ENCODE results near the gene UMAD1. TPM values are rescaled to one million over a fixed set of nuclear protein-coding genes. Genes with fewer than 3 reads are reported as not detected.

UMAD1 gene
- total and polyA plus RNA-seq, 4 donors: 7.7 to 19.2 (median 12.2) TPM

- ATAC-seq (ENCODE audit: insufficient read depth, low FRiP score): no peak
- H3K9me3 ChIP-seq (ENCODE audit: control insufficient read depth in 4 of 4, insufficient read depth in 3 of 4, low read length in 3 of 4): no peaks in the 10 kb centered on the region
- peaks cover 0 to 7% (median 3%) of the 10 kb centered on the region in 5 donors for H3K4me1 ChIP-seq (ENCODE audit: control insufficient read depth in 5 of 5, insufficient read depth in 5 of 5, low read length in 5 of 5)
- peaks cover 0 to 4% (median 0%) of the 10 kb centered on the region in 3 donors for H3K27me3 ChIP-seq (ENCODE audit: control insufficient read depth in 3 of 3, insufficient read depth in 3 of 3, low read length in 2 of 3)
- DNase-seq: no peak
- no peak overlapping the region for H3K9ac ChIP-seq (ENCODE audit: insufficient read depth in 1 of 2, low read length in 2 of 2)
- H3K4me3 ChIP-seq: no peak overlapping the region
- peaks cover 0 to 2% (median 0%) of the 10 kb centered on the region in 4 donors for H3K36me3 ChIP-seq (ENCODE audit: control insufficient read depth in 4 of 4, insufficient read depth in 4 of 4, low read length in 4 of 4)
- 97% methylated on average over 2 of the region's 2 CpGs for WGBS, 2 donors
- H3K27ac ChIP-seq (ENCODE audit: low read depth in 1 of 2, low read length in 1 of 2): no peak overlapping the region
- no peak for TF ChIP-seq CTCF (IDR thresholded peaks at IDR 0.05; ENCODE audit: control extremely low read depth, extremely low read depth)
Observed at GRCh38 chr7:7740037-7740355, 99.4 kb downstream of the UMAD1 start.

- ATAC-seq (ENCODE audit: insufficient read depth, low FRiP score): no peak
- WGBS, 2 donors: 97 to 98% methylated on average over 12 of the region's 12 CpGs
- Histone ChIP-seq H3K9me3 (ENCODE audit: control insufficient read depth in 4 of 4, insufficient read depth in 3 of 4, low read length in 3 of 4) (no peaks in the 10 kb centered on the region), H3K9ac (ENCODE audit: insufficient read depth in 1 of 2, low read length in 2 of 2) (no peak overlapping the region), H3K4me3 (no peak overlapping the region), H3K4me1 (ENCODE audit: control insufficient read depth in 5 of 5, insufficient read depth in 5 of 5, low read length in 5 of 5) (peaks cover 0 to 18% (median 4%) of the 10 kb centered on the region in 5 donors), H3K27ac (ENCODE audit: low read depth in 1 of 2, low read length in 1 of 2) (no peak overlapping the region), H3K27me3 (ENCODE audit: control insufficient read depth in 3 of 3, insufficient read depth in 3 of 3, low read length in 2 of 3) (peaks cover 0 to 1% (median 0%) of the 10 kb centered on the region in 3 donors), H3K36me3 (ENCODE audit: control insufficient read depth in 4 of 4, insufficient read depth in 4 of 4, low read length in 4 of 4) (peaks cover 0 to 2% (median 0%) of the 10 kb centered on the region in 4 donors)
- TF ChIP-seq CTCF (IDR thresholded peaks at IDR 0.05; ENCODE audit: control extremely low read depth, extremely low read depth): no peak
- DNase-seq: no peak
Observed at GRCh38 chr7:7742223-7742622, 101.7 kb downstream of the UMAD1 start.

GRCh38 chr7:7745258-7745657 is 104.7 kb downstream of the UMAD1 start:
- no peaks in the 10 kb centered on the region for H3K27me3 ChIP-seq (ENCODE audit: control insufficient read depth in 3 of 3, insufficient read depth in 3 of 3, low read length in 2 of 3)
- 73 to 80% methylated on average over 4 of the region's 4 CpGs for WGBS, 2 donors
- no peaks in the 10 kb centered on the region for H3K9me3 ChIP-seq (ENCODE audit: control insufficient read depth in 4 of 4, insufficient read depth in 3 of 4, low read length in 3 of 4)
- H3K4me3 ChIP-seq: no peak overlapping the region
- no peaks in the 10 kb centered on the region for H3K36me3 ChIP-seq (ENCODE audit: control insufficient read depth in 4 of 4, insufficient read depth in 4 of 4, low read length in 4 of 4)
- H3K9ac ChIP-seq (ENCODE audit: insufficient read depth in 1 of 2, low read length in 2 of 2): no peak overlapping the region
- no peak overlapping the region for H3K27ac ChIP-seq (ENCODE audit: low read depth in 1 of 2, low read length in 1 of 2)
- no peak for ATAC-seq (ENCODE audit: insufficient read depth, low FRiP score)
- DNase-seq: no peak
- peaks cover 0 to 16% (median 0%) of the 10 kb centered on the region in 5 donors for H3K4me1 ChIP-seq (ENCODE audit: control insufficient read depth in 5 of 5, insufficient read depth in 5 of 5, low read length in 5 of 5)
- no peak for TF ChIP-seq CTCF (IDR thresholded peaks at IDR 0.05; ENCODE audit: control extremely low read depth, extremely low read depth)

- WGBS, 2 donors: 94 to 96% methylated on average over 4 of the region's 4 CpGs
Observed at GRCh38 chr7:7745966-7746365, 105.4 kb downstream of the UMAD1 start.

More at GRCh38 chr7:7745966-7746365, 105.4 kb downstream of the UMAD1 start:
- Histone ChIP-seq H3K4me1 (ENCODE audit: control insufficient read depth in 5 of 5, insufficient read depth in 5 of 5, low read length in 5 of 5) (peaks cover 0 to 16% (median 0%) of the 10 kb centered on the region in 5 donors), H3K9me3 (ENCODE audit: control insufficient read depth in 4 of 4, insufficient read depth in 3 of 4, low read length in 3 of 4) (no peaks in the 10 kb centered on the region), H3K27ac (ENCODE audit: low read depth in 1 of 2, low read length in 1 of 2) (no peak overlapping the region), H3K4me3 (no peak overlapping the region), H3K27me3 (ENCODE audit: control insufficient read depth in 3 of 3, insufficient read depth in 3 of 3, low read length in 2 of 3) (no peaks in the 10 kb centered on the region), H3K9ac (ENCODE audit: insufficient read depth in 1 of 2, low read length in 2 of 2) (no peak overlapping the region), H3K36me3 (ENCODE audit: control insufficient read depth in 4 of 4, insufficient read depth in 4 of 4, low read length in 4 of 4) (no peaks in the 10 kb centered on the region)
- TF ChIP-seq CTCF (IDR thresholded peaks at IDR 0.05; ENCODE audit: control extremely low read depth, extremely low read depth): no peak
- DNase-seq: no peak
- ATAC-seq (ENCODE audit: insufficient read depth, low FRiP score): no peak
